SK-N-SH (cell line): ENCODE measurements around the gene CCDC32.

Experiments used
- CTCF ChIP-seq: fragments of 200-600 bp; sonication (generic); IDR thresholded peaks from 2 replicates; pipeline ENCODE4 v1.6.1; 2017; ENCODE audit warnings: antibody characterized with exemption, mild to moderate bottlenecking, moderate library complexity
- EP300 ChIP-seq, 2 experiments: IDR thresholded peaks; 2 replicates each; pipeline versions ENCODE4 v1.4.0 to v1.6.1; 2012; ENCODE audit warnings: borderline replicate concordance in 1 of 2, low read depth in 1 of 2, low read length in 1 of 2
- FOXJ3 ChIP-seq: sonication (generic); formaldehyde crosslinking; IDR thresholded peaks from 2 replicates; pipeline ENCODE4 v1.5.1; 2020; ENCODE audit warnings: mild to moderate bottlenecking, missing genetic modification reagents
- GABPA ChIP-seq: IDR thresholded peaks from 2 replicates; pipeline ENCODE4 v1.4.0; 2012; ENCODE audit warnings: low read depth, mild to moderate bottlenecking
- MAX ChIP-seq: IDR thresholded peaks from 2 replicates; pipeline ENCODE4 v1.4.0; 2012; ENCODE audit warnings: low read depth
- PBX3 ChIP-seq: IDR thresholded peaks from 2 replicates; pipeline ENCODE4; 2012
- POLR2AphosphoS5 ChIP-seq: IDR thresholded peaks from 2 replicates; pipeline ENCODE4 v1.6.1; 2012; ENCODE audit warnings: low read depth, low read length
- RAD21 ChIP-seq: IDR thresholded peaks from 2 replicates; pipeline ENCODE4 v1.6.1; 2012; ENCODE audit warnings: mild to moderate bottlenecking, low read length
- RCOR1 ChIP-seq: fragments of 150-350 bp; IDR thresholded peaks from 2 replicates; pipeline ENCODE4 v1.6.1; 2017; ENCODE audit warnings: antibody characterized with exemption, low read length
- RFX5 ChIP-seq: IDR thresholded peaks from 2 replicates; pipeline ENCODE4 v1.6.1; 2012; ENCODE audit warnings: mild to moderate bottlenecking, improper control_type of control experiment, low read length
- RXRA ChIP-seq: IDR thresholded peaks from 2 replicates; pipeline ENCODE4 v1.4.0; 2012; ENCODE audit warnings: low read depth, mild to moderate bottlenecking, borderline replicate concordance
- TAF1 ChIP-seq: IDR thresholded peaks from 2 replicates; pipeline ENCODE4 v1.6.1; 2012; ENCODE audit warnings: low read depth, mild to moderate bottlenecking, low read length, moderate library complexity, borderline replicate concordance
- USF1 ChIP-seq: IDR thresholded peaks from 2 replicates; pipeline ENCODE4 v1.4.0; 2012; ENCODE audit warnings: low read depth, borderline replicate concordance
- USF2 ChIP-seq: fragments of 150-350 bp; IDR thresholded peaks from 2 replicates; pipeline ENCODE4 v1.6.1; 2017; ENCODE audit warnings: antibody characterized with exemption, low read length, low read depth, borderline replicate concordance

GRCh38 chr15:40511472-40512133 is 53.2 kb downstream of the CCDC32 start:
- TF ChIP-seq PBX3 (no peak), CTCF (no peak), USF2 (no peak), RXRA (no peak), RFX5 (no peak), RCOR1 (no peak), EP300 (IDR thresholded peaks at IDR 0.05; ENCODE audit: borderline replicate concordance in 1 of 2, low read depth in 1 of 2, low read length in 1 of 2) (no peak), TAF1 (no peak), POLR2AphosphoS5 (no peak), USF1 (no peak), GABPA (no peak), RAD21 (no peak), MAX (no peak), FOXJ3 (CRISPR knock-in tag) (no peak)
